Osteocyte (in vitro differentiated cells): Measurements from ENCODE around the gene CA5B. TPM values are rescaled to one million over a fixed set of nuclear protein-coding genes. Genes with fewer than 3 reads are reported as not detected.
"Not testable (repeated sequence)": the region's sequence is repeated elsewhere in the genome, so short reads cannot be mapped to it uniquely, and the experiment has no call there.

ENCODE experiments used
- DNase-seq: peaks from one replicate; pipeline ENCODE4 v3.0.0; 2021; ENCODE audit warnings: mixed read lengths; ENCODE audit not compliant: unreplicated experiment; ENCODE audit errors: extremely low spot score
- H3K27ac Mint-ChIP-seq: one replicate; pipeline ENCODE4 v1.8.0; 2021; ENCODE audit warnings: mild to moderate bottlenecking, mixed read lengths; ENCODE audit not compliant: unreplicated experiment
- H3K27me3 Mint-ChIP-seq: one replicate; pipeline ENCODE4 v1.8.0; 2021; ENCODE audit warnings: mixed read lengths; ENCODE audit not compliant: unreplicated experiment
- H3K36me3 Mint-ChIP-seq: one replicate; pipeline ENCODE4 v1.8.0; 2021; ENCODE audit warnings: mixed read lengths; ENCODE audit not compliant: unreplicated experiment
- H3K4me1 Mint-ChIP-seq: one replicate; pipeline ENCODE4 v1.8.0; 2021; ENCODE audit warnings: mixed read lengths; ENCODE audit not compliant: unreplicated experiment
- H3K4me3 Mint-ChIP-seq: one replicate; pipeline ENCODE4 v1.8.0; 2021; ENCODE audit warnings: mild to moderate bottlenecking, moderate library complexity, mixed read lengths; ENCODE audit not compliant: unreplicated experiment
- H3K9me3 Mint-ChIP-seq: one replicate; pipeline ENCODE4 v1.8.0; 2021; ENCODE audit warnings: mixed read lengths; ENCODE audit not compliant: unreplicated experiment
- CTCF ChIP-seq: fragments of 200-600 bp; sonication (generic); IDR thresholded peaks from 2 replicates; pipeline ENCODE4 v1.5.0; 2021; ENCODE audit warnings: antibody characterized with exemption, mild to moderate bottlenecking, moderate library complexity
- total RNA-seq: library from RNA; stranded (reverse); gene quantifications from 2 replicates; pipeline ENCODE4 v1.2.1, GENCODE V29; 2021

The CA5B gene
- total RNA-seq, 1 donor from 2014 or later: 12.1 TPM

GRCh38 chrX:15745179-15745578, 7.1 kb downstream of the CA5B start:
- DNase-seq: no peak
- Mint-ChIP-seq H3K9me3 (peaks cover 4% of the 10 kb centered on the region), H3K4me3 (no peak overlapping the region), H3K27ac (no peak overlapping the region), H3K27me3 (no peaks in the 10 kb centered on the region), H3K36me3 (peaks cover 8% of the 10 kb centered on the region), H3K4me1 (peaks cover 28% of the 10 kb centered on the region)
- TF ChIP-seq CTCF: no peak

GRCh38 chrX:15746651-15747050, 8.6 kb downstream of the CA5B start:
- not testable (repeated sequence) for H3K9me3 Mint-ChIP-seq, H3K36me3 Mint-ChIP-seq, DNase-seq, H3K27me3 Mint-ChIP-seq, H3K4me3 Mint-ChIP-seq, H3K27ac Mint-ChIP-seq
- peaks cover 38% of the 10 kb centered on the region for H3K4me1 Mint-ChIP-seq

DNA sequence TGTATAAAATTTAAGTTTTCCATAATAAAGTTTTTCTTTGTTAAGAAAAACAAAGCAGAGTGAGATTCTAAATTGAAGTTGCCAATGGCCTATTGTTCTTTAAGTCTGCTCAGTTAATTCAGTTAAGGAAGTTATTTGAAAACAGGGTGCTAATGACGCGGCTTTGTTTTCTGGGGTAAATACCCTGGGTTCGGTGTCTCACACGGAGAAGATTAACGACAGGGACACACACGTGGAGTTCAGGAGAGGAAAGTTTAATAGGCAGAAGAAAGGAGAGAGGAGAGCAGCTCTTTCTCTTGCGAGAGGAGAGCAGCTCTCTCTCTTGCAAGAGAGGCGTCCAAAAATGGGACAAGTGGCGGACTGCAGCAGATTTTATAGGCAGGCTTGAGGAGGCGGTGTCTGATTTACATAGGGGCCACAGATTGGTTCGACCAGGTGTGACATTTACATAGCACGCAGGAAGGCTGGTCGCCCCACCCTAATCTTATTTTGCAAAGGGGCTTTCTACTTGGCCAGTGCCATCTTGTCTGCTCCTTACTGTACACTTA, 9.6 kb downstream of the CA5B start:
- Mint-ChIP-seq H3K9me3 (peaks cover 4% of the 10 kb centered on the region), H3K36me3 (peaks cover 4% of the 10 kb centered on the region), H3K4me3 (no peak overlapping the region), H3K27ac (no peak overlapping the region), H3K4me1 (peaks cover 45% of the 10 kb centered on the region), H3K27me3 (no peaks in the 10 kb centered on the region)
- no peak for DNase-seq
- no peak for TF ChIP-seq CTCF

GRCh38 chrX:15748841-15749240, 10.8 kb downstream of the CA5B start:
- H3K4me3 Mint-ChIP-seq: no peak overlapping the region
- H3K36me3 Mint-ChIP-seq: peaks cover 2% of the 10 kb centered on the region
- DNase-seq: no peak
- no peaks in the 10 kb centered on the region for H3K27me3 Mint-ChIP-seq
- H3K27ac Mint-ChIP-seq: no peak overlapping the region
- H3K9me3 Mint-ChIP-seq: peaks cover 4% of the 10 kb centered on the region
- peaks cover 45% of the 10 kb centered on the region for H3K4me1 Mint-ChIP-seq
- no peak for TF ChIP-seq CTCF

- TF ChIP-seq CTCF: no peak
- Mint-ChIP-seq H3K27me3 (no peaks in the 10 kb centered on the region), H3K9me3 (no peaks in the 10 kb centered on the region), H3K4me1 (peaks cover 41% of the 10 kb centered on the region), H3K27ac (peak overlapping the region; percentile 86), H3K4me3 (no peak overlapping the region), H3K36me3 (no peaks in the 10 kb centered on the region)
- no peak for DNase-seq
Measured at GRCh38 chrX:15749642-15750610, 11.9 kb downstream of the CA5B start.
